ENCODE measurements around the gene BARHL1. TPM values are rescaled to one million over a fixed set of nuclear protein-coding genes. Genes with fewer than 3 reads are reported as not detected.
"Not testable (repeated sequence)": the region's sequence is repeated elsewhere in the genome, so short reads cannot be mapped to it uniquely, and the experiment has no call there.

The BARHL1 gene
- total and polyA plus RNA-seq, 7 donors: not detected

DNA sequence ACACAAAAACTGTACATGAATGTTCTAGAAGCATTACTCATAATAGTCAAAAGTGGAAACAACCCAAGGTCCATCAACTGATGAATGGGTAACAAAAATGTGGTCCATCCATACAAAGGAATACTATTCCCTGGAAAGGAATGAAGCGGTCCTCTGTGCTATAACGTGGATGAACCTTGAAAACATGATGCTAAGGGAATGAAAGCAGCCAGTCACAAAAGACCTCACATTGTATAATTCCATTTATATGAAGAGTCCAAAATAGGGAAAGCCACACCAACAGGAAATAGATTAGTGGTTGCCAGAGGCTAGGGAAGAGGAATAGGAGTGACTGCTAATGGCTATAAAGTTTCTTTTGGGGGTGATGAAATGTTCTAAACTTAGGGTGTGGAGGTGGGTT, 22.7 kb upstream of the BARHL1 start:
- WGBS, 2 donors: 89 to 92% methylated on average over 2 of the region's 2 CpGs

DNA sequence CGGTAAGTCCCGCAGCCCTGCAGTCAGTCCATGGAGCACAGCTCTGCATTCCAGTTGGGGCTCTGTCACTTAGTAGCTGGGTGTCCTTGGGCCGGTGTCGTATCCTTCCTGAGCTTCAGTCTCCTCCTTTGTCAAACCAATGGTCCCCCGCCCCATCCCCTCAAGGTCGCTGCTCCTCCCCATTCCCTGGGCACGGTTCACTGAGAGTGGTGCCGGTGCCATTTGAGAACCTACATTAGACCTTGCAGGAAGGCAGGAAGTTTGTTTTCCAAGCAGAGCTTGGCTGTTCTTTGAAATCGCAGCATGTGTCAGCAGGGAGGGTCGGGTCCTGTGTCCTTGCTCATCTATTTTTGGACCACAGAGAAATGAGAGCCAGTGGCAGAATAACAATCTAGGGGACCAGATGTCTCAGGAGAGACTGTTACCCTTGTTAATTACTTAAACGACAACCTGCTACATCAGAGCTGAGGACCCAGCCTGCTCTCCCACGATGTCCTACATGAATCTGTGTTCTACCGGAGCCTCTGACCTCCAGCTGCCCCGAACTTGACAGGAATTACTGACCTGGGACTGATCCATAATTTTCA, 21.7 kb upstream of the BARHL1 start:
- Histone ChIP-seq H3K36me3 (no peaks in the 10 kb centered on the region), H3K4me3 (no peak overlapping the region), H3K27me3 (peaks cover 0 to 38% (median 15%) of the 10 kb centered on the region in 3 donors), H3K27ac (no peak overlapping the region), H3K9me3 (no peaks in the 10 kb centered on the region), H3K4me1 (no peaks in the 10 kb centered on the region)
- no peak for DNase-seq
- intact Hi-C loops (cut with DNase I): no loop called here
- no peak for TF ChIP-seq EP300 (IDR thresholded peaks at IDR 0.05)
- TF ChIP-seq, protein P1, sequence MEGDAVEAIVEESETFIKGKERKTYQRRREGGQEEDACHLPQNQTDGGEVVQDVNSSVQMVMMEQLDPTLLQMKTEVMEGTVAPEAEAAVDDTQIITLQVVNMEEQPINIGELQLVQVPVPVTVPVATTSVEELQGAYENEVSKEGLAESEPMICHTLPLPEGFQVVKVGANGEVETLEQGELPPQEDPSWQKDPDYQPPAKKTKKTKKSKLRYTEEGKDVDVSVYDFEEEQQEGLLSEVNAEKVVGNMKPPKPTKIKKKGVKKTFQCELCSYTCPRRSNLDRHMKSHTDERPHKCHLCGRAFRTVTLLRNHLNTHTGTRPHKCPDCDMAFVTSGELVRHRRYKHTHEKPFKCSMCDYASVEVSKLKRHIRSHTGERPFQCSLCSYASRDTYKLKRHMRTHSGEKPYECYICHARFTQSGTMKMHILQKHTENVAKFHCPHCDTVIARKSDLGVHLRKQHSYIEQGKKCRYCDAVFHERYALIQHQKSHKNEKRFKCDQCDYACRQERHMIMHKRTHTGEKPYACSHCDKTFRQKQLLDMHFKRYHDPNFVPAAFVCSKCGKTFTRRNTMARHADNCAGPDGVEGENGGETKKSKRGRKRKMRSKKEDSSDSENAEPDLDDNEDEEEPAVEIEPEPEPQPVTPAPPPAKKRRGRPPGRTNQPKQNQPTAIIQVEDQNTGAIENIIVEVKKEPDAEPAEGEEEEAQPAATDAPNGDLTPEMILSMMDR (IDR thresholded peaks at IDR 0.05): no peak
- no peak for TF ChIP-seq POLR2AphosphoS5 (IDR thresholded peaks at IDR 0.05)
- TF ChIP-seq POLR2A (IDR thresholded peaks at IDR 0.05): no peak
- 24 to 35% methylated on average over 14 of the region's 14 CpGs for WGBS, 2 donors

More for the DNA sequence above, 22.7 kb upstream of the BARHL1 start:
- H3K27ac ChIP-seq: no peak overlapping the region
- H3K4me1 ChIP-seq: no peaks in the 10 kb centered on the region
- TF ChIP-seq POLR2AphosphoS5 (IDR thresholded peaks at IDR 0.05) (no peak), POLR2A (IDR thresholded peaks at IDR 0.05) (no peak), EP300 (IDR thresholded peaks at IDR 0.05) (no peak)
- TF ChIP-seq, protein P1 (IDR thresholded peaks at IDR 0.05): no peak
- intact Hi-C loops (cut with DNase I): no loop called here
- H3K36me3 ChIP-seq: no peaks in the 10 kb centered on the region
- DNase-seq: no peak
- H3K9me3 ChIP-seq: no peaks in the 10 kb centered on the region
- H3K4me3 ChIP-seq: no peak overlapping the region
- peaks cover 0 to 38% (median 15%) of the 10 kb centered on the region in 3 donors for H3K27me3 ChIP-seq

DNA sequence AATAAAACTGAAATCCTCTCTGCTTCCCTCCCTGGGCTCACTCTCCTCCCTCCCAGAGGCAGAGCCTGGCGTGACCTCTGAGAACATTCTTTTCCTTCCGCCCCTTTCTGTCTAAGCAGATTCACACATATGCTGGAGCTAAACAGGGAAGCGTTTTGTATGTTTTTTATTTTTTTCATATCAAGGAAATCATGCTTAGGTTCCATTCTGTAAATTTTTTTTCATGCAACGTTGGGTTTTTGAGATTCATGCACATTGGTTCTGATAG, 20.2 kb upstream of the BARHL1 start:
- TF ChIP-seq EP300 (IDR thresholded peaks at IDR 0.05): no peak
- no peak for TF ChIP-seq POLR2AphosphoS5 (IDR thresholded peaks at IDR 0.05)
- TF ChIP-seq POLR2A (IDR thresholded peaks at IDR 0.05): no peak
- TF ChIP-seq, protein P1 (IDR thresholded peaks at IDR 0.05): no peak
- WGBS, 2 donors: 10 to 45% methylated on average over 4 of the region's 4 CpGs
- intact Hi-C loops (cut with DNase I): no loop called here
- no peaks in the 10 kb centered on the region for H3K9me3 ChIP-seq
- H3K4me1 ChIP-seq: no peaks in the 10 kb centered on the region
- DNase-seq: no peak
- no peak overlapping the region for H3K27ac ChIP-seq
- H3K27me3 ChIP-seq: peaks cover 0 to 28% (median 11%) of the 10 kb centered on the region in 3 donors
- no peaks in the 10 kb centered on the region for H3K36me3 ChIP-seq
- no peak overlapping the region for H3K4me3 ChIP-seq

DNA sequence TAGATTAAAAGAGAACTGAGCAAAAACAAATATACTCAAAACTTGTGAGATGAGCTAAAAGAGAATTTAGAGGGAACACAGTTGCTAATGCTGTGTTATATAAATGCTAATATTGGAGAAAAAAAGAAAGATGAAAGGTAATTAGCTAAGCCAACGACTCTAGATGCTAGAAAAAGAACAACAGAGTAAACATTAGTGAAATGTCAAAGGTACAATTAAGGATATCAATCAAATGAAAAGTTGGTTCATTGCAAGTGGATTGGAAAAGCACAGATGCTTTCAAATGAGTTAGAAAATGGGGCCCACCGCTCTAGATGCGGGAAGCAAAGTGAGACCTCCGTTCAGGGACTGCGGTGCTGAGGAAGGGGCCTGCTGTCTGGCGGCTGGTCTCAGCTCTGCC, 17.9 kb upstream of the BARHL1 start:
- no peak for DNase-seq
- intact Hi-C loops (cut with DNase I): no loop called here
- Histone ChIP-seq H3K27ac (no peak overlapping the region), H3K36me3 (no peaks in the 10 kb centered on the region), H3K9me3 (no peaks in the 10 kb centered on the region), H3K4me1 (no peaks in the 10 kb centered on the region), H3K4me3 (no peak overlapping the region), H3K27me3 (peaks cover 0 to 25% (median 10%) of the 10 kb centered on the region in 3 donors)
- WGBS, 2 donors: 80 to 83% methylated on average over 6 of the region's 6 CpGs
- TF ChIP-seq POLR2AphosphoS5 (IDR thresholded peaks at IDR 0.05) (no peak), EP300 (IDR thresholded peaks at IDR 0.05) (no peak), POLR2A (IDR thresholded peaks at IDR 0.05) (no peak)
- TF ChIP-seq, protein P1 (IDR thresholded peaks at IDR 0.05): no peak

DNA sequence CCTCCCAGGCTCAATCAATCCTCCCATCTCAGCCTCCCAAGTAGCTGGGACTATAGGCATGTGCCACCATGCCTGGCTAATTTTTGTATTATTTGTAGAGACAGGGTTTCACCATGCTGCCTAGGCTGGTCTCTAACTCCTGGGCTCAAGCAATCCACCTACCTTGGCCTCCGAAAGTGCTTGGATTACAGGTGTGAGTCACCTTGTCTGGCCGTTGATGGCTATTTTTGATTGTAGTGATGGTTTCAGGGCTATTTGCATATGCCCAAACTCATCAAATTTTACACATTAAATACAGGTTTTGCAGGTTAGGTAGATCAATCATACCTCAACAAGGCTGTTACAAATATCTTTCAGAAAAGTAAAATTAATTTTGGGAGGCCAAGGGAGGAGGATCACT, 13.6 kb upstream of the BARHL1 start:
- intact Hi-C loops (cut with DNase I); H3K36me3 ChIP-seq; H3K9me3 ChIP-seq; H3K4me1 ChIP-seq; DNase-seq; H3K27ac ChIP-seq; H3K4me3 ChIP-seq: not testable (repeated sequence)
- 62 to 71% methylated on average over 2 of the region's 2 CpGs for WGBS, 2 donors
- peaks cover 0 to 18% (median 0%) of the 10 kb centered on the region in 3 donors for H3K27me3 ChIP-seq
